NOMO-1 (cell line): ENCODE measurements around the gene UPF3A.

ENCODE experiments used
- DNase-seq, 2 experiments: peaks; one replicate each; lab custom pipeline; 2025; ENCODE audit not compliant: unreplicated experiment in 2 of 2; lab: John Stamatoyannopoulos, UW

The UPF3A gene

GRCh38 chr13:114299604-114300305 is 18.4 kb downstream of the UPF3A start:
- no peak for DNase-seq

GRCh38 chr13:114303700-114304327 is 22.4 kb downstream of the UPF3A start:
- DNase-seq = no peak

- DNase-seq = no peak
Observed at GRCh38 chr13:114304346-114305034, 23.1 kb downstream of the UPF3A start.

GRCh38 chr13:114309086-114309485 is 27.7 kb downstream of the UPF3A start:
- DNase-seq = no peak

- no peak for DNase-seq
Observed at GRCh38 chr13:114309806-114310410, 28.5 kb downstream of the UPF3A start.

GRCh38 chr13:114310956-114311355 is 29.6 kb downstream of the UPF3A start:
- no peak for DNase-seq

- DNase-seq = no peak
Observed at GRCh38 chr13:114311387-114311786, 30.0 kb downstream of the UPF3A start.

GRCh38 chr13:114311908-114312307 is 30.5 kb downstream of the UPF3A start:
- no peak for DNase-seq

- DNase-seq = no peak
Observed at GRCh38 chr13:114313061-114313860, 31.9 kb downstream of the UPF3A start.

- peak; percentile 92 to 98 for DNase-seq
Observed at GRCh38 chr13:114314074-114314912, 32.9 kb downstream of the UPF3A start, which contains the start of gene CHAMP1. TSS of gene CHAMP1 (plus strand) at chr13:114314503. CDS start at chr13:114323843, 9,340 bp downstream.

GRCh38 chr13:114315074-114315785 is 33.8 kb downstream of the UPF3A start:
- DNase-seq = peak in 1 of 2 experiments; percentile 22

GRCh38 chr13:114318624-114319023 is 37.2 kb downstream of the UPF3A start:
- no peak for DNase-seq

- no peak for DNase-seq
Observed at GRCh38 chr13:114319441-114319913, 38.1 kb downstream of the UPF3A start.

GRCh38 chr13:114320065-114320464 is 38.7 kb downstream of the UPF3A start:
- no peak for DNase-seq

- no peak for DNase-seq
Observed at GRCh38 chr13:114321256-114321655, 39.9 kb downstream of the UPF3A start.

GRCh38 chr13:114323349-114323748 is 41.9 kb downstream of the UPF3A start:
- no peak for DNase-seq

- DNase-seq = no peak
Observed at GRCh38 chr13:114324334-114324733, 42.9 kb downstream of the UPF3A start.

- peak; percentile 10 to 66 for DNase-seq
Observed at GRCh38 chr13:114325729-114326128, 44.3 kb downstream of the UPF3A start.

GRCh38 chr13:114328034-114328433 is 46.6 kb downstream of the UPF3A start:
- no peak for DNase-seq
